DMS 273 (cell line): ENCODE results near the gene HIGD1A.

Experiments used
- DNase-seq: peaks from one replicate; lab custom pipeline; 2025; ENCODE audit not compliant: unreplicated experiment; lab: John Stamatoyannopoulos, UW

HIGD1A gene

GRCh38 chr3:42804106-42804830 is at the start of gene HIGD1A:
TSS of gene HIGD1A (minus strand) at chr3:42804490. CDS start at chr3:42794253, 10,237 bp downstream.
- DNase-seq = peak; percentile 96

- DNase-seq = no peak
Observed at GRCh38 chr3:42853739-42854302, 49.5 kb upstream of the HIGD1A start.

GRCh38 chr3:42853056-42853455 is 48.8 kb upstream of the HIGD1A start:
- no peak for DNase-seq

- DNase-seq = no peak
Observed at GRCh38 chr3:42852441-42852840, 48.2 kb upstream of the HIGD1A start.

- DNase-seq = no peak
Observed at GRCh38 chr3:42851228-42851834, 47.0 kb upstream of the HIGD1A start.

GRCh38 chr3:42850263-42850662 is 46.0 kb upstream of the HIGD1A start:
- no peak for DNase-seq

GRCh38 chr3:42849017-42849416 is 44.7 kb upstream of the HIGD1A start:
- no peak for DNase-seq

- no peak for DNase-seq
Observed at GRCh38 chr3:42847731-42848130, 43.4 kb upstream of the HIGD1A start.

GRCh38 chr3:42846685-42847522 is 42.6 kb upstream of the HIGD1A start:
- DNase-seq = no peak

- no peak for DNase-seq
Observed at GRCh38 chr3:42844815-42845214, 40.5 kb upstream of the HIGD1A start.

GRCh38 chr3:42844412-42844713 is 40.1 kb upstream of the HIGD1A start:
- no peak for DNase-seq

- no peak for DNase-seq
Observed at GRCh38 chr3:42843713-42844411, 39.6 kb upstream of the HIGD1A start.

- DNase-seq = no peak
Observed at GRCh38 chr3:42841332-42841731, 37.0 kb upstream of the HIGD1A start.

- peak; percentile 73 for DNase-seq
Observed at GRCh38 chr3:42839616-42840015, 35.3 kb upstream of the HIGD1A start.

GRCh38 chr3:42838571-42838970 is 34.3 kb upstream of the HIGD1A start:
- DNase-seq = no peak

GRCh38 chr3:42836150-42837123 is 32.1 kb upstream of the HIGD1A start:
- DNase-seq = no peak

- DNase-seq = peak; percentile 82
Observed at GRCh38 chr3:42831321-42831713, 27.0 kb upstream of the HIGD1A start.

GRCh38 chr3:42830437-42831320 is 26.4 kb upstream of the HIGD1A start:
- peak; percentile 67 for DNase-seq
